Measurements from ENCODE around the gene KLHL29. TPM values are rescaled to one million over a fixed set of nuclear protein-coding genes. Genes with fewer than 3 reads are reported as not detected.

Gene KLHL29
- total and polyA plus RNA-seq, 2 donors (not counting 1 experiment from before 2014, with no cell fraction given): 1.3 to 3.4 TPM

DNA sequence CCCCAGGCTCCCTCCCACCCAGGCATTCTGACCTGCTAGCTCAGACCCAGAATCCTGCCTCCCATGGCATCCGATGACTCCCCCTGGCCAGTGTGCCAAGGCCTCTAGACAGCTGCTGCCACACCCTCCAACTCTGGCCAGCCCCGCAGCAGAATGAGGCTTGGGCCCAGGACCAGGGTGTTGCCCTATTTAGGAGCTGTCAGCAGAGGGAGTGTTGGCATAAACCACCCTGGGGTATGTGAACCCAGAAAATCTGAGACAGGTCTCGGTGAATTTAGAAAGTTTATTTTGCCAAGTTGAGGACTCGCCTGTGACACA lies 134.3 kb downstream of the KLHL29 start:
- H3K9me3 ChIP-seq (ENCODE audit: control extremely low read depth in 1 of 3, control insufficient read depth in 2 of 3, insufficient read depth in 1 of 3, low read length in 2 of 3): no peaks in the 10 kb centered on the region
- no peak overlapping the region for H3K9ac ChIP-seq (ENCODE audit: low read length)
- Mint-ChIP-seq H3K27me3 (peaks cover 5% of the 10 kb centered on the region), H3K9me3 (ENCODE audit: insufficient read depth) (no peaks in the 10 kb centered on the region), H3K27ac (no peak overlapping the region), H3K4me3 (no peak overlapping the region), H3K4me1 (no peaks in the 10 kb centered on the region)
- intact Hi-C loops (cut with micrococcal nuclease): no loop called here
- ChIA-PET POLR2A (no interaction called here), CTCF (no interaction called here)
- no peak for TF ChIP-seq EZH2 (IDR thresholded peaks at IDR 0.05; ENCODE audit: borderline replicate concordance, insufficient read depth, low read depth, low read length, poor library complexity, severe bottlenecking)
- no peak overlapping the region for H3K4me2 ChIP-seq (replicated peaks; ENCODE audit: low read depth, low read length, poor library complexity, severe bottlenecking)
- ATAC-seq (ENCODE audit: low read depth) (no peak), DNase-seq (no peak)
- H3K4me1 ChIP-seq (ENCODE audit: control insufficient read depth in 2 of 2, insufficient read depth in 2 of 2, low read length in 2 of 2): no peaks in the 10 kb centered on the region
- peaks cover 0 to 2% (median 0%) of the 10 kb centered on the region in 4 experiments for H3K27me3 ChIP-seq (replicated peaks in 1 of 4; ENCODE audit: control extremely low read depth in 1 of 4, control insufficient read depth in 3 of 4, insufficient read depth in 4 of 4, low read length in 3 of 4)
- H2AFZ ChIP-seq (ENCODE audit: insufficient read depth, low read depth, low read length, poor library complexity, severe bottlenecking): no peak overlapping the region
- H3K27ac ChIP-seq (ENCODE audit: low read length in 2 of 2): no peak overlapping the region
- 92% methylated on average over 3 of the region's 4 CpGs for WGBS (ENCODE audit: insufficient coverage)
- H3K36me3 ChIP-seq (replicated peaks in 1 of 2; ENCODE audit: control extremely low read depth in 1 of 2, control insufficient read depth in 1 of 2, extremely low read depth in 1 of 2, insufficient read depth in 2 of 2, low read length in 1 of 2): no peaks in the 10 kb centered on the region
- no peaks in the 10 kb centered on the region for H3K79me2 ChIP-seq (ENCODE audit: control insufficient read depth, insufficient read depth, low read length)
- H3K4me3 ChIP-seq (ENCODE audit: control extremely low read depth in 1 of 5, extremely low read depth in 1 of 5, insufficient read depth in 1 of 5, low read depth in 2 of 5, low read length in 4 of 5): no peak overlapping the region
- no peaks in the 10 kb centered on the region for H4K20me1 ChIP-seq (ENCODE audit: control insufficient read depth, insufficient read depth, low read length, poor library complexity, severe bottlenecking)

DNA sequence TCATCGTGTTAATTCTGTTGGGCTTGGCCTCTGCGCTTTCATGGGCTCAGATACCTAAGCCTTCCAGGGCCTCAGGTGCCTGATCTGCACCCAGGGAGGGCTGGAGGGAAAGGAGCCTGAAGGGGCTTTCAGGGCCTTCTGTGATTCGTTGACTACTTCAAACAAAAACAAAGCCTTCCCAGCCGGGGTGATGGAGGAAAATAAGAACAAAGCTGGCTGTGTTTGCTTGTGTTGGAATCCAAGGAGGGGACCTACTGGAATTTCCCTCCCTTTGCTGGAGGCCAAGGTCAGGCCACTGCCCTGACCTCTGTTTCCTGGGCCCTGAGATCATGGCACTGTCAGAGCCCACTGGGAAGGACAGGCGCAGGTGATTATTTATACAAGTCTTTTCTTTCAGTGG lies 135.3 kb downstream of the KLHL29 start:
- WGBS (ENCODE audit: insufficient coverage): no CpG with 5 or more reads among the region's 5 CpGs
- peaks cover 0 to 1% (median 0%) of the 10 kb centered on the region in 4 experiments for H3K27me3 ChIP-seq (replicated peaks in 1 of 4; ENCODE audit: control extremely low read depth in 1 of 4, control insufficient read depth in 3 of 4, insufficient read depth in 4 of 4, low read length in 3 of 4)
- no peaks in the 10 kb centered on the region for H3K4me1 ChIP-seq (ENCODE audit: control insufficient read depth in 2 of 2, insufficient read depth in 2 of 2, low read length in 2 of 2)
- H2AFZ ChIP-seq (ENCODE audit: insufficient read depth, low read depth, low read length, poor library complexity, severe bottlenecking): no peak overlapping the region
- no peaks in the 10 kb centered on the region for H3K9me3 ChIP-seq (ENCODE audit: control extremely low read depth in 1 of 3, control insufficient read depth in 2 of 3, insufficient read depth in 1 of 3, low read length in 2 of 3)
- H3K27me3 Mint-ChIP-seq: peaks cover under 1% of the 10 kb centered on the region
- DNase-seq (no peak), ATAC-seq (ENCODE audit: low read depth) (no peak)
- H3K4me3 Mint-ChIP-seq: no peak overlapping the region
- intact Hi-C loops (cut with micrococcal nuclease): no loop called here
- TF ChIP-seq, protein P1, sequence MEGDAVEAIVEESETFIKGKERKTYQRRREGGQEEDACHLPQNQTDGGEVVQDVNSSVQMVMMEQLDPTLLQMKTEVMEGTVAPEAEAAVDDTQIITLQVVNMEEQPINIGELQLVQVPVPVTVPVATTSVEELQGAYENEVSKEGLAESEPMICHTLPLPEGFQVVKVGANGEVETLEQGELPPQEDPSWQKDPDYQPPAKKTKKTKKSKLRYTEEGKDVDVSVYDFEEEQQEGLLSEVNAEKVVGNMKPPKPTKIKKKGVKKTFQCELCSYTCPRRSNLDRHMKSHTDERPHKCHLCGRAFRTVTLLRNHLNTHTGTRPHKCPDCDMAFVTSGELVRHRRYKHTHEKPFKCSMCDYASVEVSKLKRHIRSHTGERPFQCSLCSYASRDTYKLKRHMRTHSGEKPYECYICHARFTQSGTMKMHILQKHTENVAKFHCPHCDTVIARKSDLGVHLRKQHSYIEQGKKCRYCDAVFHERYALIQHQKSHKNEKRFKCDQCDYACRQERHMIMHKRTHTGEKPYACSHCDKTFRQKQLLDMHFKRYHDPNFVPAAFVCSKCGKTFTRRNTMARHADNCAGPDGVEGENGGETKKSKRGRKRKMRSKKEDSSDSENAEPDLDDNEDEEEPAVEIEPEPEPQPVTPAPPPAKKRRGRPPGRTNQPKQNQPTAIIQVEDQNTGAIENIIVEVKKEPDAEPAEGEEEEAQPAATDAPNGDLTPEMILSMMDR (IDR thresholded peaks at IDR 0.05): no peak
- TF ChIP-seq EZH2 (IDR thresholded peaks at IDR 0.05; ENCODE audit: borderline replicate concordance, insufficient read depth, low read depth, low read length, poor library complexity, severe bottlenecking): no peak
- ChIA-PET CTCF (no interaction called here), POLR2A (no interaction called here)
- H4K20me1 ChIP-seq (ENCODE audit: control insufficient read depth, insufficient read depth, low read length, poor library complexity, severe bottlenecking): no peaks in the 10 kb centered on the region
- no peak overlapping the region for H3K4me2 ChIP-seq (replicated peaks; ENCODE audit: low read depth, low read length, poor library complexity, severe bottlenecking)
- H3K27ac ChIP-seq (ENCODE audit: low read length in 2 of 2): no peak overlapping the region
- no peak overlapping the region for H3K9ac ChIP-seq (ENCODE audit: low read length)
- H3K27ac Mint-ChIP-seq: no peak overlapping the region
- H3K9me3 Mint-ChIP-seq (ENCODE audit: insufficient read depth): no peaks in the 10 kb centered on the region
- no peaks in the 10 kb centered on the region for H3K79me2 ChIP-seq (ENCODE audit: control insufficient read depth, insufficient read depth, low read length)
- no peaks in the 10 kb centered on the region for H3K4me1 Mint-ChIP-seq
- H3K36me3 ChIP-seq (replicated peaks in 1 of 2; ENCODE audit: control extremely low read depth in 1 of 2, control insufficient read depth in 1 of 2, extremely low read depth in 1 of 2, insufficient read depth in 2 of 2, low read length in 1 of 2): no peaks in the 10 kb centered on the region
- no peak overlapping the region for H3K4me3 ChIP-seq (ENCODE audit: control extremely low read depth in 1 of 5, extremely low read depth in 1 of 5, insufficient read depth in 1 of 5, low read depth in 2 of 5, low read length in 4 of 5)

Data from B cell (primary cell).